CD4-positive, alpha-beta T cell treated with Interferon gamma for 1 hour (primary cell): ENCODE results near the gene PLPPR3.
A peak's percentile ranks its signal among the peaks of the same experiment; 100 is the strongest.

ENCODE experiments used
- DNase-seq: peaks from one replicate; pipeline ENCODE4 v3.0.0-alpha.2; 2020

PLPPR3 gene

DNA sequence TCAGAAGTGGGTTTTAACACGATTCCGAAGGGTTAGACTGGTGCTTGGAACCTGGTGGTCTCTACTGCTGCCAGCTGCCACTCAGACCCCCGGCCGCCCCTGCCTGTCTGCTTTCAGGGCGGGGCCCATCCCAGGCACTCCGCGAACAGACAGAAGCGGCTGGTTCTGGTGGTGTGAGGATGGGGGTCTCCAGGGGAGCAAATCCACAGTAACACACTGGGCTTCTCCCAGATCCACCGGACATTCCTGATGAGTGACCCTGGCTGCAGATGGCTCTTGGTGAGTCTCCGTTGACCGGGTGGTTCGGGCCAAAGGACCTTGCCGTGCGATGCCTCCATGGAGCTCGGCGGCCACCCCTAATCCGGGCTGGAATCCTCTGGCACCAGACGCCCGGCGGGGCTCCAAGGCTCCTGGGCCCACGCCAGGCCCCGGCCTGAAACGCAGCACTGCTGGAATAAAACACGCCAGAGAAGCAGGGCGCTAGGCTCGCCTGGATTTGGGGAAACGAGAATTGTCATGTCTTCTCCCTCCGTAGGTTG, 26.6 kb downstream of the PLPPR3 start:
- DNase-seq: no peak

DNA sequence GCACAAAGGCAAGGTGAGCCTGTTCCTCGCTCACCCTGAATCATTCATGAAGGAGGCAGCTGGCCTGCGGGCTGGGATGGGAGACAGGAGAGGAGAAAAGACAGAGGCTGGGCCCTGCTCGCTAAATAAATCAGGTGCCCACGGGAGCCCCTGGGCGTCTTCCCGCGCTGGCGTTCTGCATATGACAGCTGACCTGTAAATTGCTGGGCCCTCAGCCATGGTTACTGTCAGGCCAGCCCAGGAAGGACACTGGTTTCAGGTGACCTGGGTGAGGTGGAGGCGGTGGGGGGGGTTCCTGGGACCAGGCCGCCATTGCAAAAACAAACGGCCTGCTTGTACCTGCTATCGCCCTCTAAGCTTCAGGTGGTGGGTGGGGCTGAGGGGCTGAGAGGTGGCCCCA, 27.9 kb downstream of the PLPPR3 start:
- DNase-seq: no peak

DNA sequence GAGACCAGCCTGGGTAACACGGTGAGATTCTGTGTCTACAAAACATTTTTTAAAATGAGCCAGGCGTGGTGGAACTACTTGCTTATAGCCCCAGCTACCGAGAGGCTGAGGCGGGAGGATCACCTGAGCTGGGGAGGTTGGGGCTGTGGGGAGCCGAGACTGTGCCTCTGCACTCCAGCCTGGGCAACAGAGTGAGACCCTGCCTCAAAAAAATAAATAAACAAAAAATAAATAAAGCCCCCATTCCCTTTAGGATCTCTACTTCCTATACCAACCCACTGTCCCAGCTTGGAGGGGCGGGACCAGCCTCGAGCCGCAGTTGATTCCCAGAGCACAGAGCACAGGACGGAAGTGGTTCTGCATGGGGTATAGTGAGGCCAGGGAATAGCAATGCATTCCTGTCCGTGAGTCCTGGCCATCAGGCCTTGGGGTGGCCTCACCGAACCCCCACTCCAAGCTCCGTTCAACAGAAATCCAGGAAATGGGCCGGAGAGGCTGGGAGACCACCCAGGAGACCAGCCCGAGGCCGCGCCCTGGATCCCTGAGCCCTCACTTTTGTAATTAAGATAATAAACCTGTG, 29.4 kb downstream of the PLPPR3 start:
- no peak for DNase-seq

DNA sequence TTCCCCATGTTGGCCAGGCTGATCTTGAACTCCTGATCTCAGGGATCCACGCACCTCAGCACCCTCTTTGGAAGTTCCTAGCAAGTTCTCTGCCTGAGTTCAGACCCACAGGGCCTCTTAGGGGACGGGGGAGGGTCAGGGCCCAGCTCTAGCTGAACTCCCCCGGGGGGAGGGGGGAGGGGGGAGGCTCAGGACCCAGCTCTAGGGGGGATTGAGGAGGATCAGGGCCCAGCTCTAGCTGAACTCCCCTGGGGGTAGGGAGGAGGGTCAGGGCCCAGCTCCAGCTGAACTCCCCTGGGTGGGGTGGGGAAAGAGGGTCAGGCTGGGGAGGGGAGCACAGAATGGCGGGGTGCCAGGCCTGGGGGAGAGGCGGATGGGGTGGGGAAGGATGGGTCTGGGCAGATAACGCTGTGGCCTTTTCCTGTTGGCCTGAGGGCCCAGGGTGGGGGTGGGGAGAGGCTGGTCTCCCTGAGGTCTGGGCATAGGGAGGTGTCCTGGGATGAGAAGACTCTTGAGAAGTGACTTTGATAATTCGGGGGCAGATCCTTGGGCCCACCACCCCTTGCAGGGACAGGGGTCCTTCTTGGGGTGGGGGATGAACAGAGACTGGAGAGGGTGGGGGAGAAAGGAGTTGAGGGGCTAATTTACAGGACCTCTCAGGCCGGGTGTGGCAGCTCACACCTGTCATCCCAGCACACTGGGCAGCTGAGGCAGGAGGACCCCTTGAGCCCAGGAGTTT, 30.0 kb downstream of the PLPPR3 start:
- DNase-seq: no peak

DNA sequence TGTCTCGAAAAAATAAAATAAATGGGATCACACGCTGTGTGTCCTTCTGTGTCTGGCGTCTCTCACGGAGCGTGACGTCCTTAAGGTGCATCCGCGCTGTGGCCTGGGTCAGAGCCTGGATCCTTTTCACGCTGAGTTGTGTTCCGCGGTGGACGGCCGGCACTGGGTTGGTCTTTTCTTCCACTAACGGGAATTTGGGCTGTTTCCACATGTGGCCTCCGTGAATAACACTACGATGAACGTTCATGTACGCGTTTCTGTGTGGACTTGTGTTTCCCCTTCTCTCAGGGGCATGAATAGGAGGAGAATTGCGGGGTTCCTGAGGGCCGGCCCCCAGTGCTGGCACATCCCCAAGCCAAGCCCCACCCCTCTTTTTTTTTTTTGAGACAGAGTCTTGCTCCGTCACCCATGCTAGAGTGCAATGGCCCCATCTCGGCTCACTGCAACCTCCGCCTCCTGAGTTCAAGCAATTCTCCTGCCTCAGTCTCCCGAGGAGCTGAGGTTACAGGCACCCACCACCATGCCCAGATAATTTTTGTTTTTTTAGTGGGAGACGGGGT, 30.7 kb downstream of the PLPPR3 start:
- DNase-seq: no peak

DNA sequence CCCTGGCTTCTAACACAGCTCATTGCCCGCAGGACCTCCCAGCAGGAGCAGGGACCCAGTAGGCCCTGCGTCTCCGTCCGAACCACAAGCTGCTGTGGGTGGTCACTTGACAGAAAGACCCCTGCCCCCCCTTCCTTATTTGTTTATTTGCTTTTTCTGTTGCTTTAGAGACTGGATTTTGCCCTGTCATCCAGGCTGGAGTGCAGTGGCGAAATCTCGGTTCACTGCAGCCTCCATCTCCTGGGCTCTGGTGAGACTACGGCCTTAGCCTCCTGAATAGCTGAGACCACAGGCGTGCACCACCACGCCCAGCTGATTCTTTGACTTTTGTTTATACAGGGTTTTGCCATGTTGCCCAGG, 32.1 kb downstream of the PLPPR3 start:
- DNase-seq: no peak

DNA sequence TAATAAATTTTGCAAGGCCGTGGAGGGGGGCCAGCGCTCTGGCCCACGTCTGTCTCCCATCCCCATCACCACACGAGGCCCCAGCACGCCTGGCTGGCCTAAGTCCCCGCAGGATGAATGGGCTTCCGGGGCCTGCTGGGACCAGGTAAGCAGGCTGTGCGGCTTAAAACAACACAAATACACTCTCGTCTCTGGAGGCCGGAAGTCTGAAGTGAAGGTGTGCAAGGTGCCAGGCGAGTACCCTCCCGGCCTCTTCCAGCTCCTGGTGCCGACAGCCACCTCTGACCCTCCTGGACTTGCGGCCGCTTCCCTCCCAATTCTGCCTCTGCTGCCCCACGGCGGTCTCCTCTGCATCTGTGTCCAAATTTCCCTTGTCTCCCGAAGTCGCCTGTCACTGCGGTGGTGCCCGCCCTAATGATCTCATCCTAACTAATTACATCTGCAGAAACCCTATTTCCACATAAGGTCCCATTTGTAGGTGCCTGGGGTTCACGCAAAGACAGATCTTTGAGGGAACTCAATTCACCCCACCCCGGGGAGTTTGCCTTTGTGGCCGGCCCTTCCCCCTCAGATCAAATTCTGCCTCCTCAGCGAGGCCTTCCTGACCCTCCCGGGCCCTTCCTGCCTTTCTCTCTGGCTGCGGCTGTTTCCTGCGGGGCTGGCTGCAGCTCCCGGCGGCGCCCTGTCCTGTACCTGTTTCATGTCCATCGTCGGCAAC, 32.6 kb downstream of the PLPPR3 start:
- peak; percentile 21 for DNase-seq

GRCh38 chr19:788686-788982, 33.1 kb downstream of the PLPPR3 start:
- no peak for DNase-seq

- no peak for DNase-seq
Measured at GRCh38 chr19:787536-787935, 34.2 kb downstream of the PLPPR3 start.

DNA sequence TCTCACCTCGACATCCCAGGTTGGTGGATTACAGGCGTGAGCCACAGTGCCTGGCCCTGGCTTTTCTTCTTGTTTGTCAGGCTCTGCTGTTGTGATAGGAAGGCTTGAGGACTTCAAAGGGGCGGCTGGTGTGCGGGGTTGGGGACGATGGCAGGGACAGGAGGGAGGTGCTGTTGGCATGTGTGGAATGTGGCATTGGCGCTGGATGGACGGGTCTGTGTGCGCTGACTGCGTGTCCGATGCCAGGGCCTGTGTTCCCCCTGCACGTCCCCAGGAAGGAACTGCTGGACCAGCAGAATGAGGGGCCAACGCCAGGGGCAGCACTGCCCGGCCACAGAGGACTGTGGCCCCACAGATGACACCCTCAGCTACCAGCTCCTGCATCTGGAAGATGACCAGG, 37.2 kb downstream of the PLPPR3 start:
- no peak for DNase-seq

DNA sequence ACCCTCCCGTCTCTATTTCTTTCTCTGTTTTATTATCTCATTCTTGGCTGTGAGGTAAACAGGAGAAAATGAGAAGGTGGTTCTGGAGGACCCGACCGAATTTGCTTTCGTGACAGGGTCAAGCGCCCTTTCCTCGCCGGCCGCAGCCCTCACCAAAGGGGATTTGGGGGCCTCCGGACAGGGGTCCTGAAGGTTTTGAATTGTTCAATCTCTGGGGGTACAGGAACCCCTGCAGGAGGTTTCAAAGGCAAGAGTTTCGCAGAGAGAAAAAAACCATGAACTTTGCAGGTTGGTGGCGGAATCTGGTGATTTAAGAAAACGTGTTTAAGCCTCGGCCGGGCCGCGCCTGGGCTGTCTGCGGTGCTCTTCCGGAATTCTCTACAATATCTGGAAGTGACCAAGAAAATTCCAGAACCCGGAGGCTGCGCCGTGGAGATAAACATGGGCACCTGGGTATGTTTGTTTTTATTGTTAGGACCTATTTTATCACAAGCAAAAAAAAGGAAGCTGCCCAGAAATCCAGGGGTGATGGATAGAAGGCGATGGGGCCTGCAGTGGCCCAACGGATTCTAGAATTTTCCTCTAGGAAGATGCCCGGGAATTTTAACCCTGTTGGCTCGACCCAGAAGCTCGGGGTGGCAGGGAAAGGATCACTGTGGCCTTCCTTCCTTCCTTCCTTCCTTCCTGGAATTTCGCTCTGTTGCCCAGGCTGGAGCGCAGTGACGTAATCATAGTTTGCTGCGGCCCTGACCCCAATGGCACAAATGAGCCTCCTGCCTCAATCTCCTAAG, 38.7 kb downstream of the PLPPR3 start:
- DNase-seq: no peak

DNA sequence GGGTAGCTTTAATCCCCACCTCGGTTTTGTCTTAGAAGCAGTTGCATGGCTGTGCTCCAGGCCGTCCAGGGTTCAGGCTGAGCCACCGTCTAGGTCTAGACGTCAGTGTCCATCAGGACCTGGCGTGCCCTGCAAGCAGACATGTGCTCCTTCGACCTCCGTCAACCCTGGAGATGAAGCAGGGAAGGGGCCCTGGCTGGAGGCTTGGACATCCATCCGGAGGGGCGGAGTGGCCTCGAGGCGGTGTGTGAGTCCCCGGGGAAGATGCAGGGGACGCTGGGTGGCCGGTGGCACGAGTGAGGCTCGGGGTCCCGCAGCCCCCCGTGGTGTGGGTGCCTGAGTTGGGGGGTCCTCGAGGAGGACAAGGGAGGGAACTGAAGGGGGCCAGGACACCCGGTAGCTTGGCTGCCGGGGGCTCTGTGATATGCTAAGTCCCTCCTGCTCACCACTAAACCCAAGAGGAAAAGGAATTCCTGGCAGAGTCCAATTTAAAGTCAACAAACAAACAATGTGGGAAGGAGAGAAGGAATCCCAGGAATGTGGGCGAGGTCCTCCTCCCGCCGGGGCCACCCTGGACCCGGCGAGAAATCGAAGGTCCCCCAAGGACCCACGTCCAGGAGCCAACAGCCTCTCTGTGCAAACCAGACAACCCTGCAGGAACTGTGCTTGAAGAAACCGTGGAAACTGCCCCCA, 39.4 kb downstream of the PLPPR3 start:
- no peak for DNase-seq

GRCh38 chr19:781800-782184, 40.0 kb downstream of the PLPPR3 start:
- DNase-seq: no peak

GRCh38 chr19:780935-781334, 40.8 kb downstream of the PLPPR3 start:
- no peak for DNase-seq

DNA sequence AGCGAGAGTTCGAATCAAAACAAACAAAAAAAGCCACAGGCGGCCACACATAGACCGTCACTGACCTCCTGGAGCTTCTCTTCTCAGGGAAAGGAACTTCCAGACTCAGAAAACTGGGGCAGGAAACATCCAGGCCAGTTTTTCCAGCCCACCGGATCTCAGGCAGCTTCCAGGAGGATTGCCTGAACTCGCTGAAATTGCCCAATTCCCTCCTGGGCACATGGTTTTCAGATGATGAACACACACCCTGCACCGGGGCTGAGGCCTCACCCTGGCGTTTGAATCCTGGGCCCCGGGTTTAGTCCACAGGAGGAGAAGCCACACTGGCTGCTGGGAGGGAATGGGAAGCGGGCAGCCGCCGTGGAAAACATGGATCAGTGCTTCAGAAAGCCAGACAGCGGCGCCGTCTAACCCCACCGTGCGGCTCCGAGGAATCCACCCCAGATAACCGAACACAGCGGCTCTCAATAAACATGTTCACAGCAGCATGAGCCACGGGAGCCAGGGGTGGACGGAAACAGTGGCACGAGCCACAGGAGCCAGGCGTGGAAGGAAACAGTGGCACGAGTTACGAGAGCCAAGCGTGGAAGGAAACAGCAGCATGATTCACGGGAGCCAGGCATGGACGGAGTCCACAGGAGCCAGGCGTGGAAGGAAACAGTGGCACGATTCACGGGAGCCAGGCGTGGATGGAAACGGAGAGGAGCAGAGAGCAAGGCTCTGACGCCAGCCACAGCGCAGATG, 42.7 kb downstream of the PLPPR3 start:
- no peak for DNase-seq

GRCh38 chr19:776549-776948, 45.2 kb downstream of the PLPPR3 start:
- DNase-seq: no peak

DNA sequence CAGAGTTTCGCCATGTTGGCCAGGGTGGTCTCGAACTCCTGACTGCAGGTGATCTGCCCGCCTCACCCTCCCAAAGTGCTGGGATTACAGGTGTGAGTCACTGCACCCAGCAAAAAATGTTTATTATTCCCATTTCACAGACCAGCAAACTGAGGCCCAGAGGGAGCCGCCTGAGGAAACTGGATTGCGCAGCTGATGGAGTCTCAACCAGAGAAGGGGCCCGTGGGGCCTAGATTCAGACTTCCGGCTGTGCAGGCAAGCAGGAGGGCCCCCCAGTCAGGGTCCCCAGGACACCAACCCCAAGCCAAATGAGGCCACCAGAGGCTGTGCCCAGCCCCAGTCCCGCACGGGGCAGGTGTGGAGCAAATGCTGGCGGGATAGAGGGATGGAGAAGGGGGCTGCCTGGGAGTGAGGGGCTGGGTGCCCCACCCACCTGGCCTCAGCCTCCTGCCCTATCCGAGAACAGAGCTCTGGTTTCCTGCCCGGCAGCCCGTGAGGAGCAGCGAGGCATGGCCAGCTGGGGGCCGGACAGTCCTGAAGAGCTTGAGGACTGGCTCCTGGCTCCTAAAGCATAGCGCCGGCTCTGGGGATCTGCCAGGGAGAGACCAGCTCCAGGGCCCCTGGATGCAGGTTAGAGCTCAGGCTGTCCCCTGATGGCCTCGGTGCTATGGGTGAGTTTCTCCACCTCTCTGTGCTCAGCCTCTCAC, 48.9 kb downstream of the PLPPR3 start:
- DNase-seq: no peak

GRCh38 chr19:772063-772462, 49.7 kb downstream of the PLPPR3 start:
- DNase-seq: no peak

- peak; percentile 25 for DNase-seq
Measured at GRCh38 chr19:771332-771785, 50.4 kb downstream of the PLPPR3 start.

DNA sequence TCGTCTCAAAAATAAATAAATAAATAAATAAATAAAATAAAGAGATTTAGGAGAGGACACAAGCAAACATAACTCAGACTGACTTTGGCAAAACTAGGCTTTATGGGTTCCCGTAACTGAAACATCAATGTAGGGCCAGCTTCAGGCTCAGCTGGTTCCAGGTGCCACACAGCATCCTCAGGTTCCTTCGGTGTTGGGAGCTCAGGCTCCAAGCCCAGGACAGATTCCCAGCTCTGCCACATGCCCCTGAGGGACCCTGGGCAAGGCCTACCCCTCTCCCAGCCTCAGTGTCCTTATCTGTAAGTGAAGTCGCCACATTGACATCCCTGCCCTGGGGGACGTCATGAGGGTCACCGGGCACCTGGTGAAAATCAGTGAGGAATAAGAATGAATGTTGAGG, 52.1 kb downstream of the PLPPR3 start:
- no peak for DNase-seq

GRCh38 chr19:768424-768823, 53.3 kb downstream of the PLPPR3 start:
- DNase-seq: no peak
